MM.1S (cell line): ENCODE data around the gene FARS2.

Source experiments
- DNase-seq: peaks from one replicate; pipeline ENCODE4 v3.0.0-alpha.2; 2015
- H2AFZ ChIP-seq: fragments of 300-600 bp; sonication (generic); 2 replicates; pipeline ENCODE4 v1.6.0; 2016; ENCODE audit warnings: antibody characterized with exemption, low read length
- H3F3A ChIP-seq: fragments of 300-600 bp; sonication (generic); 2 replicates; pipeline ENCODE4 v1.6.1; 2016; ENCODE audit warnings: mild to moderate bottlenecking, antibody characterized with exemption, low read length, moderate library complexity, mixed read lengths; ENCODE audit not compliant: insufficient read depth
- H3K27ac ChIP-seq: fragments of 300-600 bp; sonication (generic); 2 replicates; pipeline ENCODE4 v1.5.1; 2016; ENCODE audit warnings: mild to moderate bottlenecking, low read length
- H3K27me3 ChIP-seq: fragments of 300-600 bp; sonication (generic); replicated peaks from 2 replicates; pipeline ENCODE4 v1.6.0; 2016; ENCODE audit warnings: low read length; ENCODE audit not compliant: insufficient read depth
- H3K36me3 ChIP-seq: fragments of 300-600 bp; sonication (generic); replicated peaks from 2 replicates; pipeline ENCODE4 v1.6.1; 2016; ENCODE audit warnings: mild to moderate bottlenecking, low read length, mixed read lengths; ENCODE audit not compliant: insufficient read depth
- H3K4me1 ChIP-seq: fragments of 300-600 bp; sonication (generic); 2 replicates; pipeline ENCODE4 v1.6.1; 2016; ENCODE audit warnings: low read length, mixed read lengths
- H3K4me2 ChIP-seq: fragments of 300-600 bp; sonication (generic); 2 replicates; pipeline ENCODE4 v1.6.0; 2016; ENCODE audit warnings: low read depth, low read length
- H3K4me3 ChIP-seq: fragments of 300-600 bp; sonication (generic); 2 replicates; pipeline ENCODE4 v1.5.1; 2016; ENCODE audit warnings: low read length, mixed read lengths
- H3K79me2 ChIP-seq: fragments of 300-600 bp; sonication (generic); 2 replicates; pipeline ENCODE4 v1.6.1; 2016; ENCODE audit warnings: mixed run types, low read length, mixed read lengths
- H3K9ac ChIP-seq: fragments of 300-600 bp; sonication (generic); 2 replicates; pipeline ENCODE4 v1.6.1; 2016; ENCODE audit warnings: low read length, mixed read lengths
- H3K9me2 ChIP-seq: fragments of 300-600 bp; sonication (generic); replicated peaks from 2 replicates; pipeline ENCODE4 v1.6.1; 2016; ENCODE audit warnings: mild to moderate bottlenecking, low read length, mixed read lengths; ENCODE audit not compliant: insufficient read depth
- H3K9me3 ChIP-seq: fragments of 300-600 bp; sonication (generic); replicated peaks from 2 replicates; pipeline ENCODE4 v1.6.1; 2016; ENCODE audit warnings: mild to moderate bottlenecking, low read length, mixed read lengths; ENCODE audit not compliant: insufficient read depth
- H4K20me1 ChIP-seq: fragments of 300-600 bp; sonication (generic); 2 replicates; pipeline ENCODE4 v1.6.1; 2016; ENCODE audit warnings: mild to moderate bottlenecking, low read length, moderate library complexity, mixed read lengths; ENCODE audit not compliant: insufficient read depth
- CTCF ChIP-seq: fragments of 300-600 bp; sonication (generic); IDR thresholded peaks from 2 replicates; pipeline ENCODE4 v1.5.1; 2016; ENCODE audit warnings: antibody characterized with exemption, low read length, mixed read lengths
- EZH2 ChIP-seq: fragments of 300-600 bp; sonication (generic); optimal IDR thresholded peaks from 2 replicates; pipeline ENCODE3; 2017; ENCODE audit warnings: low read depth, mild to moderate bottlenecking, antibody characterized with exemption, low read length, mixed read lengths
- EZH2phosphoT487 ChIP-seq: fragments of 300-600 bp; sonication (generic); IDR thresholded peaks from 2 replicates; pipeline ENCODE4 v1.6.1; 2018; ENCODE audit warnings: antibody characterized with exemption, low read length

Gene FARS2

GRCh38 chr6:5752391-5752680, 491.0 kb downstream of the FARS2 start:
- no peak overlapping the region for H3K4me3 ChIP-seq
- no peaks in the 10 kb centered on the region for H3K4me1 ChIP-seq
- H3K9me2 ChIP-seq = no peaks in the 10 kb centered on the region
- H3K9ac ChIP-seq = no peak overlapping the region
- TF ChIP-seq EZH2phosphoT487 = no peak
- no peak for TF ChIP-seq EZH2
- TF ChIP-seq CTCF = no peak
- no peak overlapping the region for H2AFZ ChIP-seq
- no peaks in the 10 kb centered on the region for H4K20me1 ChIP-seq
- no peaks in the 10 kb centered on the region for H3F3A ChIP-seq
- no peaks in the 10 kb centered on the region for H3K36me3 ChIP-seq
- H3K27ac ChIP-seq = no peak overlapping the region
- H3K27me3 ChIP-seq = no peaks in the 10 kb centered on the region
- H3K4me2 ChIP-seq = no peak overlapping the region
- DNase-seq = no peak
- H3K9me3 ChIP-seq = no peaks in the 10 kb centered on the region
- H3K79me2 ChIP-seq = no peaks in the 10 kb centered on the region

GRCh38 chr6:5753209-5753608, 491.9 kb downstream of the FARS2 start:
- no peak for TF ChIP-seq CTCF
- TF ChIP-seq EZH2phosphoT487 = no peak
- TF ChIP-seq EZH2 = no peak
- Histone ChIP-seq H3K9ac (no peak overlapping the region), H3K4me1 (no peaks in the 10 kb centered on the region), H3K36me3 (no peaks in the 10 kb centered on the region), H3K79me2 (no peaks in the 10 kb centered on the region), H3K4me2 (no peak overlapping the region), H3F3A (no peaks in the 10 kb centered on the region), H3K9me2 (no peaks in the 10 kb centered on the region), H3K4me3 (no peak overlapping the region), H3K9me3 (no peaks in the 10 kb centered on the region), H4K20me1 (no peaks in the 10 kb centered on the region), H2AFZ (no peak overlapping the region), H3K27me3 (no peaks in the 10 kb centered on the region), H3K27ac (no peak overlapping the region)
- DNase-seq = no peak

GRCh38 chr6:5754904-5755303, 493.6 kb downstream of the FARS2 start:
- H3K36me3 ChIP-seq = no peaks in the 10 kb centered on the region

GRCh38 chr6:5759571-5759970, 498.3 kb downstream of the FARS2 start:
- TF ChIP-seq EZH2phosphoT487 (no peak), CTCF (no peak), EZH2 (no peak)
- H2AFZ ChIP-seq = no peak overlapping the region
- no peak overlapping the region for H3K4me3 ChIP-seq
- H3K4me2 ChIP-seq = no peak overlapping the region
- no peaks in the 10 kb centered on the region for H3K36me3 ChIP-seq
- H3K4me1 ChIP-seq = no peaks in the 10 kb centered on the region
- H3K9me2 ChIP-seq = no peaks in the 10 kb centered on the region
- no peak overlapping the region for H3K9ac ChIP-seq
- no peaks in the 10 kb centered on the region for H4K20me1 ChIP-seq
- H3K79me2 ChIP-seq = no peaks in the 10 kb centered on the region
- no peak for DNase-seq
- H3K9me3 ChIP-seq = no peaks in the 10 kb centered on the region
- H3K27me3 ChIP-seq = no peaks in the 10 kb centered on the region
- no peak overlapping the region for H3K27ac ChIP-seq
- no peaks in the 10 kb centered on the region for H3F3A ChIP-seq

More at GRCh38 chr6:5754904-5755303, 493.6 kb downstream of the FARS2 start:
- H3K9me3 ChIP-seq = no peaks in the 10 kb centered on the region
- H3K4me1 ChIP-seq = no peaks in the 10 kb centered on the region
- no peaks in the 10 kb centered on the region for H4K20me1 ChIP-seq
- H3K9ac ChIP-seq = no peak overlapping the region
- DNase-seq = no peak
- no peak for TF ChIP-seq EZH2
- no peaks in the 10 kb centered on the region for H3K27me3 ChIP-seq
- no peak overlapping the region for H3K4me2 ChIP-seq
- no peaks in the 10 kb centered on the region for H3K79me2 ChIP-seq
- H3K9me2 ChIP-seq = no peaks in the 10 kb centered on the region
- no peak overlapping the region for H3K27ac ChIP-seq
- H2AFZ ChIP-seq = no peak overlapping the region
- no peak overlapping the region for H3K4me3 ChIP-seq
- no peaks in the 10 kb centered on the region for H3F3A ChIP-seq
